G401 (cell line): ENCODE measurements around the gene BORCS8. TPM values are rescaled to one million over a fixed set of nuclear protein-coding genes. Genes with fewer than 3 reads are reported as not detected.
A peak's percentile ranks its signal among the peaks of the same experiment; 100 is the strongest.

Experiments
- DNase-seq: peaks from one replicate; pipeline ENCODE4 v3.0.0-alpha.2; 2015; ENCODE audit warnings: low spot score
- in situ Hi-C: cut with HindIII; loops from 2 replicates; pipeline ENCODE4 v1.10.0; 2016; ENCODE audit warnings: low sequenced_read_pairs, mixed read lengths
- total RNA-seq: library from RNA; depleted of rRNA; stranded (reverse); fragments of >200 nt; shearing (Covaris generic); gene quantifications from 2 replicates; pipeline ENCODE4 v1.2.3, GENCODE V29; 2014

BORCS8 gene
- total RNA-seq, 1 experiment from 2014 or later = 21.4 TPM

DNA sequence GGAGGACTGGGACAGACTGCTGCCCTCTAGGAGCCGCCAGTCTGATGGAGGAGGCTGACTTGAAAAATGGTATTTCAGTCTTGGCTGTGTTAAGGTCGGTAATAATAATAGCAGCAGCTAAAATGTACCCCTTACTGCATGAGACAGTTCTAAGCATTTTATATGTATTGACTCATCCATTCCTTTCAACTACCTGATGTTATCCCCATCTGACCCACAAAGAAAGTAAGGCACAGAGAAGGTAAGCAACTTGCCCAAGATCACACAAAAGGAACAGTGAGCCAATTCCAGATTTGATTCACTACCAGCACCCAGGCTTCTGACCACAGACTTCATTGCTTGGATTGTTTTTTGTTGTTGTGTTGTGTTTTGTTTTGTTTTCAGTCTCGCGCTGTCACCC is 23.8 kb upstream of the BORCS8 start:
- no peak for DNase-seq
- in situ Hi-C loops = no loop called here

DNA sequence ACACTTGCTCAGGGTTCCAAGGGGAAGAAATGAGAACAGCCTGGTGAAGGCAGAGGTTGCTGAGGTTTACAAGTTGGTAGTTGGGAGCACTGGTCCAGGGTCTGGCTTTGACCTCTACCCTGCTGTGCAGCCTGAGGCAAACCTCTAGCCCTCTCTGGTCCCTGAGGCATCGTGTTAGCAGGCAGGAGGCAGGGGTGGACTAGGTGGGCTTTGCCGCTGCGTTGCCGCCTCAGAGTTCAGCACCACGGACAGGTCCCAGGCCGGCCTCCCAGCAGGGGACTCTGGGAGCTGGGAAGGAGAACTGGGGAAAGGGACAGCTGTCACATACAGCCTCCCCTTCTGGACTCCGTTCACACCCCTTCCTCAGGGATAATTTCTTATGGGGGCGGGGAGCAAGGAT is 22.9 kb upstream of the BORCS8 start:
- DNase-seq = no peak
- in situ Hi-C loops = no loop called here

- no peak for DNase-seq
- in situ Hi-C loops = no loop called here
Observed at GRCh38 chr19:19214159-19214490, 22.2 kb upstream of the BORCS8 start.

- in situ Hi-C loops = no loop called here
- DNase-seq = no peak
Observed at GRCh38 chr19:19213426-19214158, 21.6 kb upstream of the BORCS8 start.

GRCh38 chr19:19212916-19213315 is 21.0 kb upstream of the BORCS8 start:
- no peak for DNase-seq
- in situ Hi-C loops = no loop called here

DNA sequence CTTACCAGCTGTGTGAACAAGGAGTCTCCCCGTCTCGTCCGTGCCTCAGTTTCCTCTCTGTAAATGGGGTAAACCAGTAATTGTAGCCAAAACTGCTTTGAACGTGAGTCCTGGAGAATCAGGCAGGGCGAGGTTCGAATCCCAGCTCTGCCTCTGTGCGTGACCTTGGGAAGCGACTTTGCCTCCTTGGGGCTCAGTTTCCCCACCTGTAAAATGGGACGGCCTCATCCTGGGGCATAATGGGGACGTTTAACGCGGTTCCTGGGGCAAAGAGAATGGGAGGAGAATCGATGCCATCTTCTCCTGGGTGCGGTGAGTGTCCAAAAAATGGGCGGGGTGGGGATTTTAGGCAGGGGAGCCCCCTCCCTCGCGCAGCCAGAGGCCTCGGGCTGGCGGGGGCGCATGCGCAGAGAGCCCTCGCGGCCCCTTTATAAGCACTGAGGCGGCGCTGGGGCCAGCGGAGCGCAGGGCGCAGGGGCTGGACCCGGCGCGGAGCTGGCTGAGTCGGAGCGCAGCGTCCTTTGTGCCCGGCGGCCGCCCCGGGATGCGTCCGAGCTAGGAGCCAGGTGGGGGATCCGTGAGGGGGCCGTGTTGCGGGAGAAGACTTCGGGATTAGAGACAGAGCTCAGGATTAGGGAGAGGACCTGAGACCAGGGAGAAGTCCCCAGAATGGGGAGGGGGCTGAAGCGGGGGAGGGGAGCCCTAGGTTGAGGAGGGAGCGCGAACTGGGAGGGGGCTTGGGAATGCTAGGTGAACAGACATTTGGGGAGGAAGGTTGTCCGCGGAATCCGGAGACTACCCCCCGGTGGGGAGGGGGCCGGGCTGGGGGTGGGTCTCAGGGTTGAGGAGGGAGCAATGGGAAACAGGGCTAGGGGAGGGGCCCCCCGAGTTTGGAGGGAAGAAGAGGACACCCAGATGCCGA is 19.8 kb upstream of the BORCS8 start, which contains the start of gene NCAN:
Gene NCAN (plus strand): TSS at position 460 of the 922 bp plus-strand sequence. CDS start 4,996 bp downstream, outside the sequence.
- in situ Hi-C loops = no loop called here
- peak; percentile 40 for DNase-seq

DNA sequence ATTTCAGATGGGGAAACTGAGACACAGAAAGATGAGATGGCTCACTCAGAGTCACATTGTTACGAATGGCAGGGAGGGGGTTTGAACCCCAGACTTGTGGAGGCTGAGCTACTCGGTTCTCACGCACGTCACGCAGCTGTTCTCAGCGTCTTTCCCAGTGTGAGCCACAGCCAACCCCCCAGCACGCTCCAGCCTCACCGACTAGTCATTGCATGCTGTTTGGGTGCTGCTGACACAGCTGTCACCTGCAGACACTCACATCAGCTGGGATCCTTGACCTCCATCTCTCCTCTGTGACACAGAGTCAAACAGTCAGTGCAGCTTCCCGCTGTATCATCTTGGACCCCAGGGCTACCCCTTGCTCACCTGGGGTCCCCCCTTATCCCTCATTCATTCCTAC is 17.4 kb upstream of the BORCS8 start:
- in situ Hi-C loops = no loop called here
- DNase-seq = no peak

- in situ Hi-C loops = no loop called here
Observed at GRCh38 chr19:19207637-19208572, 16.0 kb upstream of the BORCS8 start.

GRCh38 chr19:19206938-19207337 is 15.0 kb upstream of the BORCS8 start:
- in situ Hi-C loops = no loop called here

More at GRCh38 chr19:19207637-19208572, 16.0 kb upstream of the BORCS8 start:
- DNase-seq = peak; percentile 23

DNA sequence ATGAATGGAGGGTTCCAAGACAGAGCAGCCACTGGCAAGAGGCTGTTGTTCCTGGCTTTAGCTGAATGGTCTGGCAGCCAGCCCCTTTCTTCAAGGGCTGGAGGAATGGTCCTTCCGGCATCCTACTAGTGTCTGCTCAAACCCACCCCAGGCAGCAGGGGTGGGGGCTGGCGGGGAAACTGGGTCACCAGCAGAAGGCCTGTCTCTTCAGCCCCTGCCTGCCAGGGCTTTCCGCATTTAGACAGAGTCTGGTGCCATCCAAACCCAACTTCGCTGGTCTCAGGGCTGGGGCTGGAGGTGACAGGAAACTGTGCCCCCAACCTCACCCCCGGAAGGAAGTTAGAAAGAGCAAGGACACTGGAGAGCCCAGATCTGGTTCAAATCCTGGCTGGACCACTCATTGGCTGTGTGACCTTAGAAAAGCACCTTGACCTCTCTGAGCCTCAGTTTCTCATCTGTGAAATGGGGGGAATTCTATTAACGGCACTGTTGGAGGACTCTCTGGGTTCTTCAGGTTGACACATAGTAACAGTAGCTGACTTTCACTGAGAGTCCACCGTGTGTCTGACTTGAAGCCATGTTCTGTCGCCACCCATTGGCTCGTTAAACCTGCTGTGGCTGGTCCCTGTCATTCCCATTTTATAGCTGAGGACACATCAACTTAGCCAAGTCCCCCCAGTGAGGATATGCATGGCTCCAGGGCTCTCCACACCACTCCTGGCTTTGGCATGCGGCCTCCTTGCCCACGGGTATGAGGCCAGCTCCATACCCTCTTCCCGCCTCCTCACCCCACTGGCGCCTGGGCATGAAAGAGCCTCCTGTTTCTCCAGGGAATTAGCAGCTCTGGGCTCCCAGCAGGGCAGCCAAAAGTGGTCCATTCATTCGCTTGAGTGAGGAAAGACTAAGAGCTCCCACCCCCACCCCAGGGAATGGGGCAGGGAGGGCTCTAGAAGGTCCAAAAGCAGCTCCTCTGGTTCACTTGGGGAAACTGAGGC is 13.8 kb upstream of the BORCS8 start:
- DNase-seq = peak; percentile 37
- in situ Hi-C loops = no loop called here

More at GRCh38 chr19:19206938-19207337, 15.0 kb upstream of the BORCS8 start:
- DNase-seq = no peak

GRCh38 chr19:19204181-19204580 is 12.2 kb upstream of the BORCS8 start:
- DNase-seq = no peak
- in situ Hi-C loops = no loop called here

DNA sequence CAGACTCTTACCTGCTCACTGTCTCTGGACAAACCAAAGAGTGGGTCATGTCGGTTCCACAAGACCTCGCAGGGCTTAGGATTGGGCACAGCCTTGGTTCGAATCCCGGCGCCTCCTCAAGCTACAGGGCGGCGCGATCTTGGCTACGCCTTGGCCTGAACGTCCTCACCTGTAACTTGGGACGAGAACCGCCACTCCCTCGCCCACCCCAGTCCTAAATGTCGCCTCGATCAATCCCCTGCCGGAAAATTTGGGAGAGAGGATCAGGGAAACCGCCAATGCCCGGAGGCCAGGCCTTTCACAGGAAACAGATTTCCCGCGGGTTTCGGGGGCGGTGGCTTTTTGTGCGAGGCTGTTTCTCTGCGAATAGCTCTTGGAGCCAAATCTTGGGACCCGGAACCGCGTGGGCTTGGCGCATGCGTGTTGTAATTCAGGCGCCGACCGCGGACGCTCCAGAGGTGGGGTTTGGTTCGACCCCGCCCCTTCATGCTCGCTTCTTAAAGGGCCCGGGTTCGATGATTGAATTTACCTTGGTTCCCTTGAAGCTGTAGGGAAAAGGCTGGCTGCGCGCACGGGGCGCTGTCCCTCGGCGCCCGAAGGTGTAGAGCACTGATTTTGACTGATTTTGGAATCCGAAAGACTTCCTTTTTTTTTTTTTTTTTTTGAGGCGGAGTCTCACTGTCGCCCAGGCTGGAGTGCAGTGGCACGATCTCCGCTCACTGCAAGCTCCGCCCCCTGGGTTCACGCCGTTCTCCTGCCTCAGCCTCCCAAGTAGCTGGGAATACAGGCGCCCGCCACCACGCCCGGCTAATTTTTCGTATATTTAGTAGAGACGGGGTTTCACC is 11.3 kb upstream of the BORCS8 start, which contains the start of gene NR2C2AP:
Gene NR2C2AP (minus strand): TSS at position 403 of the 845 bp plus-strand sequence. CDS start 354 bp downstream, at position 49.
- DNase-seq = peak; percentile 94
- in situ Hi-C loops = no loop called here

GRCh38 chr19:19202707-19203011 is 10.7 kb upstream of the BORCS8 start:
- peak; percentile 12 for DNase-seq

GRCh38 chr19:19201697-19202630 is 10.0 kb upstream of the BORCS8 start:
- DNase-seq = no peak
- in situ Hi-C loops = no loop called here

More at GRCh38 chr19:19202707-19203011, 10.7 kb upstream of the BORCS8 start:
- in situ Hi-C loops = no loop called here

DNA sequence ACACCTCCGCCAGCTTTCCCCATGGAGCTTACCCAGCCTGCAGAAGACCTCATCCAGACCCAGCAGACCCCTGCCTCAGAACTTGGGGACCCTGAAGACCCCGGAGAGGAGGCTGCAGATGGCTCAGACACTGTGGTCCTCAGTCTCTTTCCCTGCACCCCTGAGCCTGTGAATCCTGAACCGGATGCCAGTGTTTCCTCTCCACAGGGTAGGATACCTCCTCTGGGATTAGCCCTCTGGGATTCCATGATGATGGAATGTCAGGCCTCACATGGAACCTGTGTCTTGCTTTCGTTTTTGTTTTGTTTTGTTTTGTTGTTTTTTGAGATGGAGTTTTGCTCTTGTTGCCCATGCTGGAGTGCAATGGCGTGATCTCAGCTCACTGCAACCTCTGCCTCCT is 2.0 kb upstream of the BORCS8 start:
- no peak for DNase-seq
- in situ Hi-C loops = loop anchor here (10.0 kb wide), 1 partner anchor 61 kb away; no protein-coding TSS in a partner anchor

DNA sequence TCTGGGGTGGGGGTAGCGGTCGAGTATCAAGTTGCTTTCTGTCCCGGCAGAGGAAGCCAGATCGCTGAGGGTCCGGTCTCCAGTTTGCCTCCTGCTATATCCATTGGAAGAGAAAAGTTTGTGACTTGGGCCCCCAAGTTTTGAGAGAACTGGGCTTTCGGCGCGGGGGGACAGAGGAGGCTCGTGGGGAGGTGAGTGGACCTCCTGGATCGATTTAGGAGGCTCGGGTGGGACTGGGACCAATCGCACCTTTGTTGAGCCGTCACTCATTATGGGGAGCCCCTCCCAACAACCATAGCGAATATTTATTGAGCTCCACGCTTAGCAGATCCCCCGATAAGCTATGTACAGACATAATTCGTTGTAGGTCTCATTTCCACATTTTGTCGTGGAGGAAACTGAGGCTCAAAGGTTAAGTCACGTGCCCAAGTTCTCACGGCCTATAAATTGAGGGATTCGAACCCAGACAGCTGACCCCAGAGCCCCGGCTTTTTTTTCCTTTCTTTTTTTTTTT is 1.0 kb upstream of the BORCS8 start:
- in situ Hi-C loops = loop anchor here (10.0 kb wide), 1 partner anchor 62 kb away; no protein-coding TSS in a partner anchor
- no peak for DNase-seq
